Stimulated activated CD4-positive, alpha-beta T cell treated with anti-CD3 and anti-CD28 coated beads, Interleukin-15, amount 100 ng/mL, for 24 hours (primary cell): Measurements from ENCODE around the gene UNC13C.
"Not testable (repeated sequence)": the region's sequence is repeated elsewhere in the genome, so short reads cannot be mapped to it uniquely, and the experiment has no call there.

Experiments
- DNase-seq: peaks from one replicate; pipeline ENCODE4 v3.0.0-alpha.2; 2020

UNC13C gene

GRCh38 chr15:54307252-54307902 is 329.1 kb downstream of the UNC13C start:
- no peak for DNase-seq

GRCh38 chr15:54307926-54308325 is 329.7 kb downstream of the UNC13C start:
- no peak for DNase-seq

GRCh38 chr15:54312528-54312927 is 334.3 kb downstream of the UNC13C start:
- no peak for DNase-seq

- DNase-seq, result no peak
These were observed 343.2 kb downstream of the UNC13C start for GRCh38 chr15:54321426-54321825.

GRCh38 chr15:54322341-54322740 is 344.1 kb downstream of the UNC13C start:
- no peak for DNase-seq

DNA sequence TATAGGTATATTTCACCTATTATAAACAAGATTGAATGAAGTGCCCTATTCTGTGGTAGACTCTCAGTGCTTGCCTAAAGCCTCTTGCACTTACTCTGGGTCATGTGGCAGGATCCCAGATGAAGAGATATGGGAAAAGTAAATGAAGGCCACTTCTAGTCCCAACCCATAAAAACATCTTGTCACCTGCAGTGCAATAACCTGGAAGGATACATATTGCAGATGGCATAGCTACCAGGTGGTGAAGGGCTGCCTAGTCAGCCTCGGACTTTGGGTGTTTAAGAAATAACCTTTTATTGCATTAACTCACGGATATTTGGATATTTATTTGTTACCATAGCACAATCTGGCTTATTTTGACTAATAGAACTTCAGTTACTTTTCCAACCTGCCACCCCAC is 367.1 kb downstream of the UNC13C start:
- DNase-seq, result no peak

DNA sequence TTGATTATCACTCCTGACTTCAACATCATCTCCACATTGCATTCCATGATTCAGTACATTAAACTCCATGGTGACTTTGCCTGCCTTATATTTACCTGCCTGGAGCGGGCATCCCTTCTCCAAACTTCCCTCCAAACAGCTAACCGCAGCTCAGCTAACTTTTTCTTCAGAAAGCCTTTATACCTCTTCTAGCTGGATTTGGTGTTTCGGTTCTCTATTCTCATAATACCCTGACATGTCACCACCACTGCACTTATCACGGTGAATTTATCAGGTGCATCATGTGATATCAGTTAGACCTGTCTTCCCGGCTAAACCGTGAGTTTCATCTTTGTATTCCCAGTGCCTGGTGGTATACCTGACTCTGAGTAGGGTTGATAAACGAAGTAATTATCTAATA is 367.6 kb downstream of the UNC13C start:
- DNase-seq, result no peak

DNA sequence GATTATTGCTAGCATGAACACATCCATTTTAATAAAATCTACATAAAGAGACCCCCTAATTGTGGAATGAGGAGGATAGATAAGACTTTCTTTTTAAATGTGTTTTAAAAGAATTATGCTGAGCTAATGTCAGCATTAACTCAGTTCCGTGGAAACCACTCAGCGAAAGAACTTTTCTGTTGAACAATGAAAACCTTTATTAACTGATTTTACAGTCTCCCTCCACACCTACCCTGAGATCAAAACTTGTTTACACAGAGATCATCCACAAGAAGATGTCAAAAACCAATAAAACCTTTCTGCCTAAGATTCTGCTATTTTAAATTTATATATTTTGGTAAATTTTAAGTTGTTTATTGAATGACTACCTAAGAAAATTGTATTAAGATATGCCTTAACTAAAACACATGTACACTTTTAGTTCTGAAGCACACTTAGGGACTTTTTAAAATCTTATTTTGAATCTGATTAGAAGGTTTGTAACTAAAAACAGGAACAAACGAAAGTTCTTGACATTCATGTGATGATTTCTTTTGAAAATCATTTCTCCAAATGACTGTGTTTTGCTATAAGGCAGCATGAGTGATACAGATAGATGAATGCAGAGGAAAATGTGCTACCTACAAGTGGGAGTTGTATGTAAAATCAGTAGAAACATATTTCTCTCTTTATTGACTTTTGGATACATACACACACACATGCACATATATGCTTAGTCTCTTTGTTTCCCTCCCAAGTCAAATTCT is 369.0 kb downstream of the UNC13C start:
- no peak for DNase-seq

- no peak for DNase-seq
These were observed 375.5 kb downstream of the UNC13C start for GRCh38 chr15:54353726-54354125.

DNA sequence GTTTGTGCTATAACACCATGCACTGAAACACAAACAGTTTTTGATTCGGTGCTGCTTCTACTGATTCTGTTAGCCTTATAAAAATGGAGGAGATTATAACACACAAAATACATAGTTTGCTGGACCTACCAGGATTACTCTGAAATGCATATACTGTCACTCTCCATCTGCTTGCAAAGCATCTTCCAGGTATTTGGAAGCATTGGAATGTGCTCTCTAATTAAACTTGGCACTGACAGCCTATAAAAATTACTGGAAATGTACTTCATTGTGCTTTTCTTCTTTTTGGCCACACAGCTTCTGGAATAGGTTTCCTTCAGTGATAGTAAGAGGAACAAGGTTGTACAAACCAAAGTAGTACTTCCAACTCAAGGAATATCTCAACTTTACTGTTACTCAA is 376.1 kb downstream of the UNC13C start:
- no peak for DNase-seq

DNA sequence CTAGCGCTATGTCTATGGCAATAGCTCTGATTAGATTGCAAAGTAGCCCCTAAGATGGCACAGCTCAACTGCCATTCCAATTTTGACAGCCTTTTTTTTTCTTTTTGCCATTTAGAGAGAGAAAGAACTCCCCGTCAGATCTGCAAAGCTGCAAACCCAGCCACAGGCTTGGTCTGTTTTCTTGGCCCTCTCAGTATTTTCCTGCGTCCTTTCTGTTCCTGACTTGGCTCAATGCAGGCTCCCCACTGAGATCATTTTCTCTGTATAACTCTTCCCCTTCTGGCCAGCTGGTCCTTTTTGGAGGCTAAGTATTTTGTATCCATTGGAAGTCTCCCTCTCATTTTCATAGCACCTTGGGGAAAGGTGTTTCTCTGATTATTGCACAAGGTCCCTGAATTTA is 386.7 kb downstream of the UNC13C start:
- DNase-seq, result no peak

DNA sequence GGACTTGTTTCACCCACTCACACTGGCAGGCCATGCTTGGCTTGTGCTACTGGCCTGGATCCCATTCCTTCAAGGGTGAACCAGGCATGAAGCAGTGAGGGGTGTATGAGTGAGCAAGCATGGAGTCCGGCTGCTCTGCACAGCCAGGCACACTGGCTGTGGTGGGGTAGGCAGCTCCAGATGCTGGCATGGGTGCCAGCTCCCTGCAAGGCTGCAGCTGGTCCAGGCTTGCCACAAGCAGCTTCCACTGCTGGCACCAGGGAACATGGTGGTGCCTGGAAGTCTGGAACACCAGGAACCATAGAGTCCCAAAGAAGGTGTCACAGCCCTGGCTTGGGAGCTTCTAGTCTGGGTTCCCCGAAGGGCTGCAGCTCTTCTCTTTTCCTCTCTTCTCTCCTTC is 395.1 kb downstream of the UNC13C start:
- DNase-seq, result no peak

GRCh38 chr15:54374184-54374952 is 396.1 kb downstream of the UNC13C start:
- no peak for DNase-seq

GRCh38 chr15:54387799-54388198 is 409.6 kb downstream of the UNC13C start:
- no peak for DNase-seq

- DNase-seq, result no peak
These were observed 410.5 kb downstream of the UNC13C start for GRCh38 chr15:54388746-54389145.

DNA sequence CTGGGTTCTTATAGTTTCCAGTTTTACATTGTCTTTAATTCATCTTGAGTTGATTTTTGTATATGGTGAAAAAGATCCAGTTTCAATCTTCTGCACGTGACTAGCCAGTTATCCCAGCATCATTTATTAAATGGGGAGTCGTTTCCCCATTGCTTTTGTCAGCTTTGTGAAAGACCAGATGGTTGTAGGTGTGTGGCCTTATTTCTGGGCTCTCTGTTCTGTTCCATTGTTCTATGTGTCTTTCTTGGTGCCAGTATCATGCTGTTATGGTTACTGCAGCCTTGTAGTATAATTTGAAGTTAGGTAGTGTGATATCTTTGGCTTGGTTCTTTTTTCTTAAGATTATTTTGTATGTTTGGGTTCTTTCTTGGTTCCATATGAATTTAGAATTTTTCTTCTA is 432.2 kb downstream of the UNC13C start:
- no peak for DNase-seq

DNA sequence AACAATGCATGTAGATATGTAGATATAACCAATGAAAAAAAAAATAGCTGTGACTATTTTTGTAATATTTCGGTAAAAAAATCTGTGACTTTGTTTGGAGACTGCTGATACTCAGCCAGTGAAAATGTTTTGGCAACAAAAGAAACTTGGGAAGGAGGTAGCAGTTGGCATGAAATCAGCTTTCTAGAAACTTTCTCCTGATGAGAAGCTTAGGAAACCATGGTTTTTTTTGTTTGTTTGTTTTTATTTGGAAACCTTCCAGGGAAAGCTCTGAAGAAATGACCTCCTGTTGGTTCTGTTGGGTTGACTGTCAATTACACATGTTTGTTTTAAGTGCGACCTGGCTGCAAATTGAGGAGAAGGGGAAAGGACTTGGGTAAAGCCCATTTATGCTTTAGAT is 445.9 kb downstream of the UNC13C start:
- DNase-seq, result no peak

DNA sequence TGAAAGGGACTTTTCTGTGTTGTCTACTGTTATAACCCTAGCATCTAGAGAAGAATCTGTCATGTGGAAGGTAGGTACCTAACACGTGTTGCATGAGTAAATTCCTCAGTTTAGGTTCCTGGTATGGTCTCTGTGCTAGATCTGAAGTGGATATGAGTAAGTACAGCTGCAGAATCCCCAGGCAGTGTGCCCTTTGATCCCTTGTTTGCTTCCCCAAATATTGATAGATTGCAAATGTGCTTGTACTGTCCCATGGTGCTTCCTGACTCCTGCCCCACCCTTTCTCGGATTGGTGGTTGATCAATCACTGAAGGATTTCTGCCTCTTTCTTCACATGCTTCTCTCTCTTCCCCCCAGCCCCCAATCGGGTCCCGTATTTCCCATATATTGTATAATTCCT is 450.4 kb downstream of the UNC13C start:
- no peak for DNase-seq

GRCh38 chr15:54450288-54450687 is 472.0 kb downstream of the UNC13C start:
- DNase-seq, result not testable (repeated sequence)

DNA sequence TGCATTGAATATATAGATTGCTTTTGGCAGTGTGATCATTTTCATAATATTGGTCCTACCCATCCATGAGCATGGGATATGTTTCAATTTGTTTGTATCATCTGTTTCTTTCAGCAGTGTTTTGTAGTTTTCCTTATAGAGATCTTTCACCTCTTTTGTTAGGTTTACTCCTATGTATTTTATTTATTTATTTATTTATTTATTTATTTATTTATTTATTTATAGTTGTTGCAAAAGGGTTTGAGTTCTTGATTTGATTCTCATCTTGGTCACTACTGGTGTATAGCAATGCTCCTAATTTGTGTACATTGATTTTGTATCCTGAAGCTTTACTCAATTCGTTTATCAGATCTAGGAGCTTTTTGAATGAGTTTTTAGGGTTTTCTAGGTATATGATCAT is 478.2 kb downstream of the UNC13C start:
- DNase-seq, result no peak

- no peak for DNase-seq
These were observed 484.3 kb downstream of the UNC13C start for GRCh38 chr15:54462511-54462913.

DNA sequence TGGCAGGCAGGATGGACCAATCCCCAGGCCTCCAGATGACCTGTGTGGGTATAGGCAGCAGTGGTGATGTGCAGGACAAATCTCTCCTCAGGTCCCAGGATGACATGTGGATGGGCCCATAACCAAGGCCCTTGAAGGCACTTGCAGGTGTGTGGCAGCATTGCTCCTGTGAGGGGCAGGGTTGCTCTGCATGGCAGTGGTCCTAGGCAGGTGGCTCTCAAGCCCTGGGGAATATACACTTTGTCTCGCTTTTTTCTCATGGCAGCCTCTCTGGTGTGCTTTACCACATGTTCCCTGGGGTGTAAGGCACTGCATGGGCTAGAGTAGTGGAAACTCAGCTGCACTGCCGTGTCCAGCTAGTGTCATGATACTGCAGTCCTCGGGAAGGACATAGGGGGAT is 503.6 kb downstream of the UNC13C start:
- DNase-seq, result no peak

DNA sequence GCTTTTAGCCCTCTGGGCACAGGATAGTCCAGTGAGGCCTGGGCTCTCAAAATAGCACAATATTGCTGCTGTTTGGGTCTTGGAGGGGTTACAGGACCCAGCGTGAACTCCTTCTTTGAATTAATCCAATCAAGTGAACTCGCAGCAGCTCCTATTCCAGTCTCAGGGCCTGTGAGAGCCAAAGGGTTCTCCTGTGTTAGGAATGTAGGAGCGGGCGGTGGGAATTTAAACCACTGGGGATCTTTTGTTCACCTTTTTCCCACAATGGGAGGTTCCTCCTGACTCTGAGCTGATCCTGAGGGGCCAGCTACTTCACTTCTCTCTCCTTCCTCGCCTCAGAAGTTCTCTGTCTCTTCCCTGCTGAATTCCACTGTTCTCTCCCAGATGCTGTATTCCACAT is 504.0 kb downstream of the UNC13C start:
- DNase-seq, result no peak

DNA sequence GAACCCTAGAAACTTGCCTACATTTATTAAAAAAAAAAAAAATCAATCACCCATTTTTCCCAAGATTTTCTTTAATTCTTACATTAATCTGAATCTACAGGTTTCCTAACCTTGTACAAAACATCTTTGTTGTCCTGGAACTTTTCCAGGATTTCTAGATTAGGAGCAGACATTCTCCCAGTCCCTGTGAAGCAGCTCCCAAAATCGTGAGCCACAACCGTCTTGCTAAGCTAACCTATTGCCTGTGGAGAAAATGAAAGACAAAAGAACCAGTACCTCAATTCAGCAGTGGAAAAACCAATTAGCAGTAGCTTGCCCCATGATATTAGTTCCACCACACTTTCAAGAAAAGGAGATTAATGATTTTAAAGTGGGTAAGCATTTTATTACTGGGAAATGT is 522.1 kb downstream of the UNC13C start:
- DNase-seq, result no peak
